NCI-H2029 treated with DMSO at 0.1 percent for 48 hours (cell line): ENCODE results near the gene PPARA.
"Not testable (repeated sequence)": the region's sequence is repeated elsewhere in the genome, so short reads cannot be mapped to it uniquely, and the experiment has no call there.

Experiments
- DNase-seq: peaks from one replicate; lab custom pipeline; 2025; lab: John Stamatoyannopoulos, UW

Gene PPARA

GRCh38 chr22:46126853-46127385 lies 23.4 kb upstream of the PPARA start:
- no peak for DNase-seq

DNA sequence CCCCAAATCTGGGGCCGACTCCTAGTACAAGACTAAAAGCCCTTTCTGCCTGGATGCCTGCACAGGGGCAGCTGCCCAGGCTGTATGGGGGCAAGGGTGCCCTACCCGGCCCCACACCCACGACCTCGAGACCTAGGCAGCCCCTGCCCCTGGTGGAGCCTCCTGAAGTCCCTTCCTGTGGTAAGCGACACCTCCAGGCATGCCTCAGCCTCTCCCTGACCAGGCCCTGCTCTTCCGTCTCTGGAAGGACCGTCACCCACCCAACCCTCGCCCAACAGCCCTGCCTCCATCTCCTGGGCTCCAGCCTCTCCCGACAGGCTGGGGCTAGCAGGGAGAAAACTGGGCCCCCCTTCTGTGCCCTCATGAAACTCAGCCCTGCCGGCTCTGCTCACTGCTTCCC lies 22.8 kb upstream of the PPARA start:
- no peak for DNase-seq

- no peak for DNase-seq
Measured at GRCh38 chr22:46128606-46129005, 21.7 kb upstream of the PPARA start.

- no peak for DNase-seq
Measured at GRCh38 chr22:46129390-46130041, 20.8 kb upstream of the PPARA start.

DNA sequence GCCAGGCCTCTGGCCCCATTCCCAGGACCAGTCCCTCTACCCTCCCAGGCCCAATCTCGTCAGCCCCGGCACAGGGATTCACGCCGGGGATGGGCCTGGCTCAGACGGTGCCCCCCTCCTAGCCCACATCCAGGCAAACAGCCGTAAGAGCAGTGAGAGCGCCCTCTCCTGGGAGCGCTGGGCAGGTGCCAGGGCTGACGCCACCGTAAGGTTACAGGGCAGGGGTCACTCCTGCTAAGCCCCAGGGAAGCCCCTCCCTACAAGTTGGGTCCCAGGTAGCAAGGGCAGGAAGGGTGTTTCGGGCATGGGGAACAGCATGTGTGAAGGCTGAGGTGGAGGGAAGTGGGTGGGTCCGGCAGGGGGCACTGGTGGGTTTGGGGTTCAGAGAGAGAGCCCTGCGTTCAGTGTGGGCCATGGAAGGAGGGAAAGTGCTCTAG lies 19.2 kb upstream of the PPARA start:
- no peak for DNase-seq

GRCh38 chr22:46132193-46132829 lies 18.0 kb upstream of the PPARA start:
- not testable (repeated sequence) for DNase-seq

DNA sequence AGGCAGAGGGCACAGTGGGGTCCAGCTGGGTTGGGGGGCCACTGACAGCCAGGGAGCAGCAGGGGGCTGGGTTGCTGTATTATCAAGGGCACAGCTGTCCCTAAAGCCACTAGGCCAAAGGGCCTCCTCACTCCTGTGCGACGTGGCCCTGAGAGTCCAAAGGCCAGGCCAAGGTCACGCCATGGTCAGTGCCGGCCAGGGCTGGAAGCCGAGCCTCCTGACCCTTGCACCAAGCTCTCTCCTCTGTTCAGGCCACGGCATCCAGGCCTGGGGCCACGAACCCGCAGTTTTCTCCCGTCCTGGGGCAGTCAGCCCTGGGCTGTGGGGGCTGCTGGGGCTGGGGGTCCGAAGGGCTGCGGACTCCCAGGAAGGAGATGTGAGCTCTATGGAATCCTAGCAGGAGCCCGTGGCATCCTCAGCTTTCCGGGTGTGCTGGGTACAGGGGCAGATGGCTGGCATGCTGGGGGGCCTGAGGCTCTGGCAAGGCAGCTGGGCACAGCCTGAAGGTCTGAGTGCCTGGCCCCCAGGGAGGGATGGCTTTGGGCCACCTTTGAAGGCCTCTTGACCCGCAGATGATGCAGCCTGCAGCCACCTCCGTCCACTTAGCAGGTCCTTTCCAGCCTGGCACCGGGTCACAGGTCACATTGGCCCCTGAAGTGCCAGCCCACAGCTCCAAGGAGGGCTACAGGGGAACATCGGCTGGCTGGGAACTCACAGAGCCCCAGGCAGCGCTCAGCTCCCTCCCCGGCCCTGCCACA lies 17.3 kb upstream of the PPARA start:
- no peak for DNase-seq

DNA sequence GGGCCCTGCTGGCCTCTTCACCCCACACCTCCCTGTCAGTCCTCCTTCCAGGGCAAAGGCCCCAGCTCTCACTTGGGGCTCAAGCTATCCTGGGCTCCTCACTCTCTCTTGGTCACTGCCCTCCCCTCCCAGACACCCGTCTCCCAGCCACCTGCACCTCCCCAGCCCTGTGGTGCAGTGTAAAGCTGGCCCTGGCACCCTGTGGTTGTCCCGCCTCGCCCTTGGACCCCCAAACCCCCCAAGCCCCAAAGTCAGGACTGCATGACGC lies 16.8 kb upstream of the PPARA start:
- DNase-seq: no peak

GRCh38 chr22:46134111-46134705 lies 16.1 kb upstream of the PPARA start:
- DNase-seq: no peak

- DNase-seq: no peak
Measured at GRCh38 chr22:46135611-46136485, 14.5 kb upstream of the PPARA start.

DNA sequence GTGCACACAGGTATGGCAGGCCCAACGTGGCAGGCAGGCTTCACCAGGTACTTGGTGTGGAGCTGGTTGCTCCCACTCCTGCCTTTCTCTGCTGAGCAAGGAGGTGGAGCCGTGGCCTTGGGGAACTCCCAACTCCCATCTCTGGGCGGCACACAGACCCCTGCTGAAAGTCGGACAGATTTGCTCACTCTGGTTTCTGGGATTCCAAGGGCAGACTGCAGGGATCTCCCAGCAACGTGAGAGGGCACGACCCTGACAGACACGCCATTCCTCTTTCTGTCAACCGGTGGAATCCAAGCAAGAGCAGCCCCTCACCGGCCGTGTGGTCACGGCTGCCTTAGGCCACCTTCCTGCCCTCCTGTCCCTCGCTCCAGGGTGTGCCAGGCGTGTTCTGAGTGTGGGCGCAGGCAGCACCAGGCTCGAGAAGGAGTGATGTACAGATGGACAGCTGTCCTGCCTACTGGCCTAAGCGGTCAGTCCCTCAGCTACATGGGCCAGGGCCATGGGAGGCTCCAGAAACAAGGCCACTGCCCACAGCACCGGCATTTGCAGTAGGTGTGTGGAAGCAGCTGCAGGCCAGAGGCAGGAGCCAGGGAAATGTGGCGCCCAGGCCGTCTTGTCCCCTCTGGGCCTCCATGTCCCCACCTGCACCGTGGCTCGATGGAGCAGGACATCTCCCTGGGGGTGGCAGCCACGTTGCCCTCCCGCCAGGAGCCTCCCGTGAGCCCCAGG lies 13.7 kb upstream of the PPARA start:
- no peak for DNase-seq

DNA sequence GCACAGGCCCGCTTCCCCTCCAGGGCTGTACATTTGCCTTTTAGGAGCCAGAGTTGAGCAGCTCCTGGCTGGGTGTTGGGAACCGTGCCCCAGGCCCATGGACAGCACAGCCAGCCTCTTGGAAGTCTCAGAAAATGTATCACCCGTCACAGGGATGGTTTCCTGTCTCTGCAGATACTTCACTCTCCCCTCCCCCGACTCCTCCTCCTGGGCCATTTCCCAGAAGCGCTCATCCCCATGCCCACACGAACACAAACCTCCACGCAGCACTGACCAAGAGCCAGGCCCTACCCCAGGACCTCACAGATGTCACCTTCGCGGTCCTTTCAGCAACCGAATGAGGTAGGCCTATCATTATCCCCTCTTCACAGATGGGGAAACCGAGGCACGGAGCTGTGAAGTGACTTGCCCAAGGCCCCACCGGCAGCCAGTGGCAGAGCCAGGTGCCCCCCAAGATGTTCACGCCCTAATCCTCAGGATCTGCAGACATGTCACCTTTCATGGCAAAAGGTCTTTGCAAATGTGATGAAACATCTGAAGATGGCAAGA lies 13.0 kb upstream of the PPARA start:
- DNase-seq: no peak

DNA sequence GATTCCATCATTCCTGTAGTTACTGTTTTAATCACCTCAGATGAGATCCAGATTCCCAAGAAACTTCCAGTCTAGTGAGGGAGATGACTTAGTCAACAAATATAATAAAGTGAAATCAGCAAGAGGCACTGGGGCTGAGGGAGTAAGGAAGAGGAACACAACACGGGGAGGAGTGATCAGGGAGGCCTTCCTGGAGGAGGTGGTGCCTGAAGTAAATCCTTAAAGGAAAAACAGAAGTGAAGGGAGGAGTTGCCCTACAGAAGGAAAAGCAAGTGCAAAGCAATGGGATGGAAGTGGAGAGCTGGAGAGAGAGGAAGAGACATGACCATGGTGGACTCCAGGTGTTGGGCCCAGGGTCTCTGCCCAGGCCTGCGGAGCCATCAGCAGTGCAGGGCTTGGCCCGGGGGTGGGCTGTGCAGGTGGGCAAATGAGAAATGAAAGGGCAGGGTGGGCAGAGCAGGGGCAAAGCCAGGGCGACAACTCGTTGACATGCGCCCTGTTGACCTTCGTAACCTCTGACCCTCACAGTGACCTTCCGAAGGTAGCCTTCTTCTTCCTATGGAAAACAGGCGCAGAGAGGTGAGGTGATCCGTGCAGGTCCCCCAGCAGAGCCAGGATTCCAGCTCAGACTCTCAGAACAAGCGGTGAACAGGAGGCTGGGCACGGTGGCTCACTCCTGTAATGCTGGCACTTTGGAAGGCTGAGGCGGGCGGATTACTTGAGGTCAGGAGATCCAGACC lies 12.1 kb upstream of the PPARA start:
- DNase-seq: no peak

DNA sequence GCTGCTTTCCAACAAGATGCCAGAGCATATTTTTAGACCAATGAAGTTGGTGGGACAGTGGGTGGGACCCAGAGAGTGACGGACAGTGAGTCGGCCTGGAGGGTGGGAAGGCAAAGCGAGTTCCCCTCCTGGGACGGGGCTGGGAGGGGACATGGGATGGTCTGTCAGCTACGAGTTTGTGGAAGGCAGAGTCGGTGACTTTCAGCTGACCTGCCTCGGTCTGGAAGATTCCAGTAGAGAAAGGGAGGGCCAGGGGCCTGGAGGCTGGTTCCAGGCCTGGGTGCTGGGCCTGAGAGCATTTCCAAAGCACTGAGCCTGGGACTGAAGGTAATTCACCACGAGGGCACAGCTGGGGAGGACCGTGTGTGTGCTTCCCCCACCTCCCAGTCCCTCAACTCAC lies 10.9 kb upstream of the PPARA start:
- DNase-seq: not testable (repeated sequence)

DNA sequence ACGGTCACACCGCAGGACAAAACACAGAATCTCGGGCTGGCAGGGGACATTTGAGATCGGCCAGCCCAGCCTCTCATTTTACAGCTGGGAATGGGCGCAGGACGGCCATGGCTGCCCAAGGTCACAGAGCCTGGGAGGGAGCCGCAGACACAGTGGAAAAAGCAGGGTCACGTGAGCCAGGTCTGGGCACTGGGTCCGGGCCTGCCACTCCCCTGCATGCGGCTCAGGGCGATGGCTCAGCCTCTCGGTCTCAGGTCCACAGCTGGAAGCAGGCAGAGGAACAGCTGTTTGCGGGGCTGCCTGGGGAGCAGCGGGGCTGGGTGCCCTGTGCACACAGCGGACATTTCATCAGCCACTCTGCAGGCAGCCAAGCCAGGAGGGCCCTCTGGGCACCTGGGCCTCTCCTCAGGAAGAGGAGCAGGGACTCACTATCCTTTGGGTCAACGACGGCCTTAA lies 10.4 kb upstream of the PPARA start:
- no peak for DNase-seq

DNA sequence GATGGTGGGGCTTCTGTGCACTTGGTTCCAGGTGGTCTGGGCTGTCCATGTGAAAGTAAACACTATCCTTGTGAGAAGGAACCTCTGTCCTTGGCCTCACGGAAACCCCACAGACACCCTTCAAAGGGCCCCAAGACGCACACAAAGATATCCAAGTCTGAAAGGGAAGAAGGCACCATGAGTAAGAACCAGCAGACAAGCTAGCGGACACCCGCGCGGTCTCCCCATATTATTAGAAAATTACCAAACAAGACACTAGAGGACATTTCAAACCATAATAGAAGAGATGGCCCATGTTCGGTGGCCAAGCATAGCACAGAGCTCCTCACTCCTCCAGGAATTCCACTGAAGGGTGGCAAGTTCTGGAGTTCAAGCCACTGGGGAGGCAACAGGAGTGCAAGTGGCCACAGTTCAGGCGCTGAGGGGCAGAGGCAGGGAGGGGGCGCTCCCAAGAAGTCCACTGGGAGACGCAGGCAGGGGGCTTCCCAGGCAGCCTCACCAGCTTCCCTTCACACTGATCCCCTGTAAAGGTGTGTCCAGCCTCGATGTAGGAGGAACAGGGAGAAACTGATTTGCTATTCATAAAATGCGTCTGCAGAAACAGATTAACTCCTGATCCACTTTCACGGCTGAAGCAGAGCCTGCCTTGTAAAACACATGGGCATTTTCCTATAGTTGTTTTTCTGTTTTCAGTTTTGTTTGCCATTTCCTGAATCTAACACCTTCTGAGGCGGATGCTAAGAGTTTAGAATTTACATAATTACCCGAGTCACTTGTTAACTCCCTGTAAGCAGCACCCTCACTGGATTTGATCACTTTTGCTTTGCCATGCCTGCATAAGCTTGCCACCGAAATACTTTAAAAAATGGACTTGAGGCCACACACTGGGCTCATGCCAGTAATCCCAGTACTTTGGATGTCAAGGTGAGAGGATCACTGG lies 9.1 kb upstream of the PPARA start:
- DNase-seq: no peak

GRCh38 chr22:46142548-46143490 lies 7.5 kb upstream of the PPARA start:
- no peak for DNase-seq
